Measurements from ENCODE around the gene SCGB1D1.

GRCh38 chr11:62151737-62152102, 38.3 kb upstream of the SCGB1D1 start:
- TF ChIP-seq, protein P1, sequence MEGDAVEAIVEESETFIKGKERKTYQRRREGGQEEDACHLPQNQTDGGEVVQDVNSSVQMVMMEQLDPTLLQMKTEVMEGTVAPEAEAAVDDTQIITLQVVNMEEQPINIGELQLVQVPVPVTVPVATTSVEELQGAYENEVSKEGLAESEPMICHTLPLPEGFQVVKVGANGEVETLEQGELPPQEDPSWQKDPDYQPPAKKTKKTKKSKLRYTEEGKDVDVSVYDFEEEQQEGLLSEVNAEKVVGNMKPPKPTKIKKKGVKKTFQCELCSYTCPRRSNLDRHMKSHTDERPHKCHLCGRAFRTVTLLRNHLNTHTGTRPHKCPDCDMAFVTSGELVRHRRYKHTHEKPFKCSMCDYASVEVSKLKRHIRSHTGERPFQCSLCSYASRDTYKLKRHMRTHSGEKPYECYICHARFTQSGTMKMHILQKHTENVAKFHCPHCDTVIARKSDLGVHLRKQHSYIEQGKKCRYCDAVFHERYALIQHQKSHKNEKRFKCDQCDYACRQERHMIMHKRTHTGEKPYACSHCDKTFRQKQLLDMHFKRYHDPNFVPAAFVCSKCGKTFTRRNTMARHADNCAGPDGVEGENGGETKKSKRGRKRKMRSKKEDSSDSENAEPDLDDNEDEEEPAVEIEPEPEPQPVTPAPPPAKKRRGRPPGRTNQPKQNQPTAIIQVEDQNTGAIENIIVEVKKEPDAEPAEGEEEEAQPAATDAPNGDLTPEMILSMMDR (IDR thresholded peaks at IDR 0.05): no peak
- TF ChIP-seq POLR2AphosphoS5 (IDR thresholded peaks at IDR 0.05): no peak
